Smooth muscle cell (in vitro differentiated cells): ENCODE data around the gene IL1RAPL2. TPM values are rescaled to one million over a fixed set of nuclear protein-coding genes. Genes with fewer than 3 reads are reported as not detected.

Experiments
- DNase-seq: peaks from one replicate; lab custom pipeline; 2025; ENCODE audit not compliant: unreplicated experiment; lab: John Stamatoyannopoulos, UW
- H2AFZ ChIP-seq: fragments of 200-600 bp; sonication (generic); 2 replicates; pipeline ENCODE4 v1.6.0; 2016; ENCODE audit warnings: antibody characterized with exemption, low read depth, mild to moderate bottlenecking
- H3F3A ChIP-seq: fragments of 200-600 bp; sonication (generic); 2 replicates; pipeline ENCODE4 v1.6.0; 2017; ENCODE audit warnings: antibody characterized with exemption, low read depth
- H3K27ac ChIP-seq: fragments of 200-600 bp; sonication (generic); 2 replicates; pipeline ENCODE4 v1.5.1; 2016; ENCODE audit warnings: low read depth, mild to moderate bottlenecking
- H3K27me3 ChIP-seq: fragments of 200-600 bp; sonication (generic); 2 replicates; pipeline ENCODE4 v1.6.1; 2016; ENCODE audit warnings: low read depth, mild to moderate bottlenecking
- H3K36me3 ChIP-seq: fragments of 200-600 bp; sonication (generic); 2 replicates; pipeline ENCODE4 v1.5.1; 2016; ENCODE audit warnings: low read depth
- H3K4me1 ChIP-seq: fragments of 200-600 bp; sonication (generic); 2 replicates; pipeline ENCODE4 v1.5.1; 2016; ENCODE audit warnings: low read depth
- H3K4me2 ChIP-seq: fragments of 200-600 bp; sonication (generic); 2 replicates; pipeline ENCODE4 v1.6.0; 2016; ENCODE audit warnings: mild to moderate bottlenecking
- H3K4me3 ChIP-seq: fragments of 200-600 bp; sonication (generic); 2 replicates; pipeline ENCODE4 v1.5.1; 2016; ENCODE audit warnings: mild to moderate bottlenecking
- H3K79me2 ChIP-seq: fragments of 200-600 bp; sonication (generic); 2 replicates; pipeline ENCODE4 v1.6.0; 2016; ENCODE audit warnings: low read depth, mild to moderate bottlenecking
- H3K9ac ChIP-seq: fragments of 200-600 bp; sonication (generic); 2 replicates; pipeline ENCODE4 v1.6.0; 2016; ENCODE audit warnings: low read depth
- H3K9me3 ChIP-seq: fragments of 200-600 bp; sonication (generic); replicated peaks from 2 replicates; pipeline ENCODE4 v1.5.1; 2016; ENCODE audit warnings: low read depth
- H4K20me1 ChIP-seq: fragments of 200-600 bp; sonication (generic); 2 replicates; pipeline ENCODE4 v1.6.0; 2016; ENCODE audit warnings: low read depth
- CTCF ChIP-seq: fragments of 200-600 bp; sonication (generic); IDR thresholded peaks from 2 replicates; pipeline ENCODE4 v1.5.1; 2017; ENCODE audit warnings: borderline replicate concordance, mild to moderate bottlenecking, antibody characterized with exemption; ENCODE audit not compliant: insufficient read depth, poor library complexity, severe bottlenecking
- WGBS: methylation state at CpG from one replicate; pipeline ENCODE4 v1.1.7; 2016; ENCODE audit warnings: low lambda C conversion rate; 5-methylcytosine and 5-hydroxymethylcytosine counted together
- polyA plus RNA-seq: library from polyadenylated mRNA; unstranded; fragments of >200 nt; fragmentation: Nextera tagmentation; extraction: Ambion mirVana; gene quantifications from 2 replicates; pipeline ENCODE4 v1.2.1, GENCODE V29; 2016
- total RNA-seq: library from RNA; depleted of rRNA; stranded (reverse); fragments of >200 nt; gene quantifications from 2 replicates; pipeline ENCODE4 v1.2.3, GENCODE V29; 2014

The IL1RAPL2 gene
- total and polyA plus RNA-seq, 2 experiments from 2014 or later: not detected

- Histone ChIP-seq H2AFZ (no peak overlapping the region), H3K9ac (no peak overlapping the region), H3K79me2 (no peaks in the 10 kb centered on the region), H4K20me1 (no peaks in the 10 kb centered on the region), H3K4me1 (no peaks in the 10 kb centered on the region), H3F3A (no peaks in the 10 kb centered on the region), H3K36me3 (no peaks in the 10 kb centered on the region), H3K9me3 (no peaks in the 10 kb centered on the region), H3K4me2 (no peak overlapping the region), H3K4me3 (no peak overlapping the region), H3K27me3 (no peaks in the 10 kb centered on the region), H3K27ac (no peak overlapping the region)
- TF ChIP-seq CTCF: no peak
- DNase-seq: no peak
These were observed 441.0 kb downstream of the IL1RAPL2 start for GRCh38 chrX:105006996-105007395.

- TF ChIP-seq CTCF: no peak
- Histone ChIP-seq H3K27me3 (no peaks in the 10 kb centered on the region), H4K20me1 (no peaks in the 10 kb centered on the region), H3K4me1 (no peaks in the 10 kb centered on the region), H3K27ac (no peak overlapping the region), H3K4me2 (no peak overlapping the region), H3F3A (no peaks in the 10 kb centered on the region), H3K9ac (no peak overlapping the region), H3K4me3 (no peak overlapping the region), H3K36me3 (no peaks in the 10 kb centered on the region), H3K9me3 (no peaks in the 10 kb centered on the region), H2AFZ (no peak overlapping the region), H3K79me2 (no peaks in the 10 kb centered on the region)
- WGBS: 91% methylated on average over 2 of the region's 2 CpGs
- DNase-seq: no peak
These were observed 447.7 kb downstream of the IL1RAPL2 start for GRCh38 chrX:105013719-105014118.

GRCh38 chrX:105017641-105018040, 451.6 kb downstream of the IL1RAPL2 start:
- 72% methylated on average over 2 of the region's 2 CpGs for WGBS

More at GRCh38 chrX:105017641-105018040, 451.6 kb downstream of the IL1RAPL2 start:
- H3K4me2 ChIP-seq: no peak overlapping the region
- H3K27ac ChIP-seq: no peak overlapping the region
- H3K27me3 ChIP-seq: no peaks in the 10 kb centered on the region
- H3K79me2 ChIP-seq: no peaks in the 10 kb centered on the region
- no peaks in the 10 kb centered on the region for H3F3A ChIP-seq
- no peaks in the 10 kb centered on the region for H3K36me3 ChIP-seq
- H3K9me3 ChIP-seq: no peaks in the 10 kb centered on the region
- H2AFZ ChIP-seq: no peak overlapping the region
- no peaks in the 10 kb centered on the region for H4K20me1 ChIP-seq
- H3K4me3 ChIP-seq: no peak overlapping the region
- no peak for DNase-seq
- H3K9ac ChIP-seq: no peak overlapping the region
- H3K4me1 ChIP-seq: no peaks in the 10 kb centered on the region
- TF ChIP-seq CTCF: no peak
